Measurements from ENCODE around the gene AFAP1L1. TPM values are rescaled to one million over a fixed set of nuclear protein-coding genes. Genes with fewer than 3 reads are reported as not detected.

The AFAP1L1 gene
- total and polyA plus RNA-seq, 2 of the 13 experiments (the other 11 are each of a cell fraction or from before 2014, with no cell fraction given) = 0.38 to 1.0 TPM

DNA sequence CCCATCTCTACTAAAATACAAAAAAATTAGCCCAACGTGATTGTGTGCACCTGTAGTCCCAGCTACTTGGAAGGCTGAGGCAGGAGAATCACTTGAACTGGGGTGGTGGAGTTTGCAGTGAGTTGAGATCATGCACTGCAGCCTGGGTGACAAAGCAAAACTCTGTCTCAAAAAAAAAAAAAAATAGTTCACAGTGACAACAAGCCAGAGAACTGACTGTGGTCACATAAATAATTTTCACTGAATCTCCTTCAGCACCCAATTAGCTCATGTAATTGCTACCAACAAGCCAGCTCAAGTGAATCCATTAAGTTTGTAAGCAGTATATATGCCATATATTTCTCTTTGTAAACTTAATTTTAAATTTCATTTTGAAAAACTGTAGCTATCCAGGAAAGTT is 14.5 kb upstream of the AFAP1L1 start:
- Histone ChIP-seq H2AFZ (ENCODE audit: low read length) (no peak overlapping the region), H3K79me2 (ENCODE audit: insufficient read depth, low read length) (no peaks in the 10 kb centered on the region), H3K27ac (ENCODE audit: extremely low read length, insufficient read depth, low read length) (no peak overlapping the region), H3K4me3 (replicated peaks in 1 of 3; ENCODE audit: insufficient read depth in 1 of 3, low read depth in 2 of 3, low read length in 3 of 3) (no peak overlapping the region), H3K4me1 (ENCODE audit: insufficient read depth, low read length) (no peaks in the 10 kb centered on the region), H3K9ac (ENCODE audit: insufficient read depth, low read depth, low read length) (no peak overlapping the region), H3K4me2 (ENCODE audit: low read depth, low read length) (no peak overlapping the region), H3K27me3 (ENCODE audit: control insufficient read depth in 1 of 2, insufficient read depth in 2 of 2, low read length in 2 of 2) (no peaks in the 10 kb centered on the region; a peak in 1 of 5 replicates), H3K36me3 (replicated peaks in 1 of 2; ENCODE audit: control insufficient read depth in 1 of 2, insufficient read depth in 2 of 2, low read length in 2 of 2) (no peaks in the 10 kb centered on the region), H4K20me1 (ENCODE audit: insufficient read depth, low read length) (no peaks in the 10 kb centered on the region), H3K9me3 (ENCODE audit: low read length) (no peaks in the 10 kb centered on the region)
- CTCF ChIA-PET (ENCODE audit: low intra/inter-chr PET ratio, low total read pairs) = no interaction called here
- in situ Hi-C loops (cut with HindIII; ENCODE audit: extremely low pct_ligation_motif_present, low pct_unique_long_range_greater_than_20kb) (no loop called here), intact Hi-C loops (cut with micrococcal nuclease; ENCODE audit: unreplicated experiment) (no loop called here)
- POLR2A ChIA-PET = interaction anchor here (0.7 kb wide), 1 partner anchor 84 kb away, joined by 3 read pairs; no protein-coding TSS in a partner anchor
- no TSS peak for BruUV-seq (replicated peaks)
- DNase-seq (ENCODE audit: low spot score) (no peak), ATAC-seq (no peak), FAIRE-seq (no peak)
- WGBS (ENCODE audit: low lambda C conversion rate) = 6% methylated on average over 1 of the region's 1 CpG
- TF ChIP-seq, protein P1, sequence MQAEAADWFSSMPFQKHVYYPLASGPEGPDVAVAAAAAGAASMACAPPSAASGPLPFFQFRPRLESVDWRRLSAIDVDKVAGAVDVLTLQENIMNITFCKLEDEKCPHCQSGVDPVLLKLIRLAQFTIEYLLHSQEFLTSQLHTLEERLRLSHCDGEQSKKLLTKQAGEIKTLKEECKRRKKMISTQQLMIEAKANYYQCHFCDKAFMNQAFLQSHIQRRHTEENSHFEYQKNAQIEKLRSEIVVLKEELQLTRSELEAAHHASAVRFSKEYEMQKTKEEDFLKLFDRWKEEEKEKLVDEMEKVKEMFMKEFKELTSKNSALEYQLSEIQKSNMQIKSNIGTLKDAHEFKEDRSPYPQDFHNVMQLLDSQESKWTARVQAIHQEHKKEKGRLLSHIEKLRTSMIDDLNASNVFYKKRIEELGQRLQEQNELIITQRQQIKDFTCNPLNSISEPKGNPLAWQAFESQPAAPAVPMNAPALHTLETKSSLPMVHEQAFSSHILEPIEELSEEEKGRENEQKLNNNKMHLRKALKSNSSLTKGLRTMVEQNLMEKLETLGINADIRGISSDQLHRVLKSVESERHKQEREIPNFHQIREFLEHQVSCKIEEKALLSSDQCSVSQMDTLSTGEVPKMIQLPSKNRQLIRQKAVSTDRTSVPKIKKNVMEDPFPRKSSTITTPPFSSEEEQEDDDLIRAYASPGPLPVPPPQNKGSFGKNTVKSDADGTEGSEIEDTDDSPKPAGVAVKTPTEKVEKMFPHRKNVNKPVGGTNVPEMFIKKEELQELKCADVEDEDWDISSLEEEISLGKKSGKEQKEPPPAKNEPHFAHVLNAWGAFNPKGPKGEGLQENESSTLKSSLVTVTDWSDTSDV (CRISPR knock-in tag; IDR thresholded peaks at IDR 0.05) = no peak
- no peak for TF ChIP-seq SUZ12 (IDR thresholded peaks at IDR 0.05; ENCODE audit: low read depth, low read length)
- TF ChIP-seq, protein P2, sequence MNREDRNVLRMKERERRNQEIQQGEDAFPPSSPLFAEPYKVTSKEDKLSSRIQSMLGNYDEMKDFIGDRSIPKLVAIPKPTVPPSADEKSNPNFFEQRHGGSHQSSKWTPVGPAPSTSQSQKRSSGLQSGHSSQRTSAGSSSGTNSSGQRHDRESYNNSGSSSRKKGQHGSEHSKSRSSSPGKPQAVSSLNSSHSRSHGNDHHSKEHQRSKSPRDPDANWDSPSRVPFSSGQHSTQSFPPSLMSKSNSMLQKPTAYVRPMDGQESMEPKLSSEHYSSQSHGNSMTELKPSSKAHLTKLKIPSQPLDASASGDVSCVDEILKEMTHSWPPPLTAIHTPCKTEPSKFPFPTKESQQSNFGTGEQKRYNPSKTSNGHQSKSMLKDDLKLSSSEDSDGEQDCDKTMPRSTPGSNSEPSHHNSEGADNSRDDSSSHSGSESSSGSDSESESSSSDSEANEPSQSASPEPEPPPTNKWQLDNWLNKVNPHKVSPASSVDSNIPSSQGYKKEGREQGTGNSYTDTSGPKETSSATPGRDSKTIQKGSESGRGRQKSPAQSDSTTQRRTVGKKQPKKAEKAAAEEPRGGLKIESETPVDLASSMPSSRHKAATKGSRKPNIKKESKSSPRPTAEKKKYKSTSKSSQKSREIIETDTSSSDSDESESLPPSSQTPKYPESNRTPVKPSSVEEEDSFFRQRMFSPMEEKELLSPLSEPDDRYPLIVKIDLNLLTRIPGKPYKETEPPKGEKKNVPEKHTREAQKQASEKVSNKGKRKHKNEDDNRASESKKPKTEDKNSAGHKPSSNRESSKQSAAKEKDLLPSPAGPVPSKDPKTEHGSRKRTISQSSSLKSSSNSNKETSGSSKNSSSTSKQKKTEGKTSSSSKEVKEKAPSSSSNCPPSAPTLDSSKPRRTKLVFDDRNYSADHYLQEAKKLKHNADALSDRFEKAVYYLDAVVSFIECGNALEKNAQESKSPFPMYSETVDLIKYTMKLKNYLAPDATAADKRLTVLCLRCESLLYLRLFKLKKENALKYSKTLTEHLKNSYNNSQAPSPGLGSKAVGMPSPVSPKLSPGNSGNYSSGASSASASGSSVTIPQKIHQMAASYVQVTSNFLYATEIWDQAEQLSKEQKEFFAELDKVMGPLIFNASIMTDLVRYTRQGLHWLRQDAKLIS (CRISPR knock-in tag; IDR thresholded peaks at IDR 0.05) = no peak
- TF ChIP-seq ELF1 (CRISPR knock-in tag; IDR thresholded peaks at IDR 0.05) = no peak
- no peak for TF ChIP-seq AKAP8 (CRISPR knock-in tag; IDR thresholded peaks at IDR 0.05)
- TF ChIP-seq, protein P3, sequence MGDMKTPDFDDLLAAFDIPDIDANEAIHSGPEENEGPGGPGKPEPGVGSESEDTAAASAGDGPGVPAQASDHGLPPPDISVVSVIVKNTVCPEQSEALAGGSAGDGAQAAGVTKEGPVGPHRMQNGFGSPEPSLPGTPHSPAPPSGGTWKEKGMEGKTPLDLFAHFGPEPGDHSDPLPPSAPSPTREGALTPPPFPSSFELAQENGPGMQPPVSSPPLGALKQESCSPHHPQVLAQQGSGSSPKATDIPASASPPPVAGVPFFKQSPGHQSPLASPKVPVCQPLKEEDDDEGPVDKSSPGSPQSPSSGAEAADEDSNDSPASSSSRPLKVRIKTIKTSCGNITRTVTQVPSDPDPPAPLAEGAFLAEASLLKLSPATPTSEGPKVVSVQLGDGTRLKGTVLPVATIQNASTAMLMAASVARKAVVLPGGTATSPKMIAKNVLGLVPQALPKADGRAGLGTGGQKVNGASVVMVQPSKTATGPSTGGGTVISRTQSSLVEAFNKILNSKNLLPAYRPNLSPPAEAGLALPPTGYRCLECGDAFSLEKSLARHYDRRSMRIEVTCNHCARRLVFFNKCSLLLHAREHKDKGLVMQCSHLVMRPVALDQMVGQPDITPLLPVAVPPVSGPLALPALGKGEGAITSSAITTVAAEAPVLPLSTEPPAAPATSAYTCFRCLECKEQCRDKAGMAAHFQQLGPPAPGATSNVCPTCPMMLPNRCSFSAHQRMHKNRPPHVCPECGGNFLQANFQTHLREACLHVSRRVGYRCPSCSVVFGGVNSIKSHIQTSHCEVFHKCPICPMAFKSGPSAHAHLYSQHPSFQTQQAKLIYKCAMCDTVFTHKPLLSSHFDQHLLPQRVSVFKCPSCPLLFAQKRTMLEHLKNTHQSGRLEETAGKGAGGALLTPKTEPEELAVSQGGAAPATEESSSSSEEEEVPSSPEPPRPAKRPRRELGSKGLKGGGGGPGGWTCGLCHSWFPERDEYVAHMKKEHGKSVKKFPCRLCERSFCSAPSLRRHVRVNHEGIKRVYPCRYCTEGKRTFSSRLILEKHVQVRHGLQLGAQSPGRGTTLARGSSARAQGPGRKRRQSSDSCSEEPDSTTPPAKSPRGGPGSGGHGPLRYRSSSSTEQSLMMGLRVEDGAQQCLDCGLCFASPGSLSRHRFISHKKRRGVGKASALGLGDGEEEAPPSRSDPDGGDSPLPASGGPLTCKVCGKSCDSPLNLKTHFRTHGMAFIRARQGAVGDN (CRISPR knock-in tag; IDR thresholded peaks at IDR 0.05) = no peak
- TF ChIP-seq CBX2 (IDR thresholded peaks at IDR 0.05; ENCODE audit: low read depth, low read length) = no peak
- TF ChIP-seq CBX2 (CRISPR knock-in tag; IDR thresholded peaks at IDR 0.05; ENCODE audit: low read depth) = no peak

All from HepG2 (cell line).